IMR-90 (cell line): ENCODE results near the gene ERICH6B. TPM values are rescaled to one million over a fixed set of nuclear protein-coding genes. Genes with fewer than 3 reads are reported as not detected.

Source experiments
- ATAC-seq: fragments of 200-7000 bp; cut with Tn5 transposase; 2 replicates; pipeline ENCODE4 v1.9.1; 2020; ENCODE audit warnings: low read depth, mild to moderate bottlenecking, moderate library complexity
- BruUV-seq: library from RNA; stranded (reverse); fragments of 400-500 nt; replicated peaks from 2 replicates; lab custom pipeline; 2021; lab: Mats Ljungman, UMichigan
- CTCF ChIA-PET: fragments of 300-600 bp; formaldehyde crosslinking; extraction: SDS; loops from one replicate; lab custom pipeline; 2021; ENCODE audit warnings: antibody characterized with exemption; lab: Yijun Ruan, JAX
- POLR2A ChIA-PET: fragments of 300-600 bp; sonication (Branson Sonifier 250); formaldehyde crosslinking; loops from one replicate; lab custom pipeline; 2022; ENCODE audit warnings: antibody characterized with exemption; ENCODE audit not compliant: unreplicated experiment; lab: Charles Lee
- DNase-seq: peaks from one replicate; pipeline ENCODE4 v3.0.0; 2013
- H2AFZ ChIP-seq: replicated peaks from 2 replicates; pipeline ENCODE3; 2013; ENCODE audit warnings: low read length, mild to moderate bottlenecking; ENCODE audit not compliant: poor library complexity
- H2AK5ac ChIP-seq: 2 replicates; pipeline ENCODE4 v1.6.1; 2013; ENCODE audit warnings: low read depth, low read length, inconsistent platforms
- H2AK9ac ChIP-seq: replicated peaks from 2 replicates; pipeline ENCODE3; 2013; ENCODE audit warnings: mild to moderate bottlenecking, low read depth, low read length, moderate library complexity; ENCODE audit not compliant: poor library complexity
- H2BK120ac ChIP-seq: 2 replicates; pipeline ENCODE4 v1.6.1; 2013; ENCODE audit warnings: low read depth, low read length, inconsistent platforms
- H2BK15ac ChIP-seq: 3 replicates; pipeline ENCODE4 v1.6.1; 2013; ENCODE audit warnings: low read depth, low read length, inconsistent platforms
- H2BK20ac ChIP-seq: 2 replicates; pipeline ENCODE4 v1.6.1; 2013; ENCODE audit warnings: low read depth, mild to moderate bottlenecking, inconsistent platforms, low read length, moderate library complexity
- H2BK5ac ChIP-seq: 2 replicates; pipeline ENCODE4 v1.6.1; 2013; ENCODE audit warnings: mild to moderate bottlenecking, low read depth, low read length, inconsistent platforms; ENCODE audit not compliant: poor library complexity, severe bottlenecking
- H3K14ac ChIP-seq: replicated peaks from 2 replicates; pipeline ENCODE4 v1.6.1; 2013; ENCODE audit warnings: low read depth, low read length, inconsistent platforms
- H3K18ac ChIP-seq: 2 replicates; pipeline ENCODE4 v1.6.1; 2013; ENCODE audit warnings: low read depth, low read length, control low read depth
- H3K23ac ChIP-seq: 2 replicates; pipeline ENCODE4 v1.6.1; 2013; ENCODE audit warnings: low read depth, low read length, inconsistent platforms
- H3K27ac ChIP-seq: 2 replicates; pipeline ENCODE4 v1.5.1; 2013; ENCODE audit warnings: mild to moderate bottlenecking, control low read depth, low read length; ENCODE audit not compliant: insufficient read depth
- H3K27me3 ChIP-seq: 2 replicates; pipeline ENCODE4 v1.6.1; 2013; ENCODE audit warnings: low read length; ENCODE audit not compliant: control insufficient read depth, insufficient read depth
- H3K36me3 ChIP-seq: 2 replicates; pipeline ENCODE4 v1.6.1; 2013; ENCODE audit warnings: low read length, mixed read lengths; ENCODE audit not compliant: control insufficient read depth, insufficient read depth
- H3K4ac ChIP-seq: 2 replicates; pipeline ENCODE4 v1.6.1; 2013; ENCODE audit warnings: low read depth, low read length, inconsistent platforms
- H3K4me1 ChIP-seq: 2 replicates; pipeline ENCODE4 v1.6.1; 2013; ENCODE audit warnings: low read length, mixed read lengths; ENCODE audit not compliant: control insufficient read depth, insufficient read depth
- H3K4me2 ChIP-seq: 2 replicates; pipeline ENCODE4 v1.6.1; 2013; ENCODE audit warnings: low read depth, mild to moderate bottlenecking, control low read depth, low read length, moderate library complexity
- H3K4me3 ChIP-seq: 2 replicates; pipeline ENCODE4 v1.5.1; 2013; ENCODE audit warnings: low read depth, mild to moderate bottlenecking, control low read depth, low read length, moderate library complexity; ENCODE audit not compliant: insufficient read depth
- H3K56ac ChIP-seq: 2 replicates; pipeline ENCODE4 v1.6.1; 2013; ENCODE audit warnings: low read length, inconsistent platforms; ENCODE audit not compliant: insufficient read depth; ENCODE audit errors: extremely low read depth
- H3K79me1 ChIP-seq, 2 experiments: 2 replicates each; pipeline ENCODE4 v1.6.1; 2013; ENCODE audit warnings: low read length in 2 of 2, inconsistent platforms in 1 of 2, low read depth in 1 of 2
- H3K9ac ChIP-seq: 2 replicates; pipeline ENCODE4 v1.6.1; 2013; ENCODE audit warnings: low read depth, low read length, control low read depth
- H3K9me1 ChIP-seq: 2 replicates; pipeline ENCODE4 v1.6.1; 2013; ENCODE audit warnings: low read length, inconsistent platforms; ENCODE audit not compliant: insufficient read depth
- H3K9me3 ChIP-seq: 2 replicates; pipeline ENCODE4 v1.6.1; 2013; ENCODE audit warnings: low read length; ENCODE audit not compliant: control insufficient read depth, insufficient read depth
- H4K20me1 ChIP-seq: 2 replicates; pipeline ENCODE4 v1.6.1; 2013; ENCODE audit warnings: low read length, inconsistent platforms; ENCODE audit not compliant: insufficient read depth
- H4K5ac ChIP-seq: 2 replicates; pipeline ENCODE4 v1.6.1; 2013; ENCODE audit warnings: mild to moderate bottlenecking, low read depth, low read length, control low read depth
- H4K8ac ChIP-seq, 2 experiments: 2 replicates each; pipeline ENCODE4 v1.6.1; 2013; ENCODE audit warnings: low read depth in 2 of 2, low read length in 2 of 2, control low read depth in 1 of 2, inconsistent platforms in 1 of 2
- H4K91ac ChIP-seq: 2 replicates; pipeline ENCODE4 v1.6.1; 2013; ENCODE audit warnings: low read depth, low read length, inconsistent platforms; ENCODE audit not compliant: insufficient read depth
- BHLHE40 ChIP-seq: fragments of 150-350 bp; IDR thresholded peaks from 2 replicates; pipeline ENCODE4 v1.6.1; 2016; ENCODE audit warnings: mild to moderate bottlenecking, low read depth, low read length
- CEBPB ChIP-seq: IDR thresholded peaks from 2 replicates; pipeline ENCODE4 v1.6.1; 2012; ENCODE audit warnings: low read depth, low read length, improper control_type of control experiment
- CHD1 ChIP-seq: IDR thresholded peaks from 2 replicates; pipeline ENCODE4 v1.6.1; 2012; ENCODE audit warnings: low read depth, low read length, improper control_type of control experiment
- MAFK ChIP-seq: IDR thresholded peaks from 2 replicates; pipeline ENCODE4 v1.6.1; 2012; ENCODE audit warnings: low read depth, low read length, improper control_type of control experiment
- MAZ ChIP-seq: IDR thresholded peaks from 2 replicates; pipeline ENCODE4 v1.6.1; 2012; ENCODE audit warnings: low read depth, mild to moderate bottlenecking, low read length, improper control_type of control experiment, moderate library complexity, borderline replicate concordance
- SMC3 ChIP-seq: fragments of 150-350 bp; IDR thresholded peaks from 2 replicates; pipeline ENCODE4 v1.6.1; 2016; ENCODE audit warnings: low read depth, mild to moderate bottlenecking, antibody characterized with exemption, low read length, moderate library complexity
- WGBS, 2 experiments: methylation state at CpG; one replicate each; pipeline versions ENCODE4 v1.1.5 to v1.1.7; 2013; ENCODE audit warnings: missing lambda C conversion rate in 2 of 2; ENCODE audit not compliant: insufficient read length in 1 of 2; ENCODE audit errors: extremely low coverage in 2 of 2; 5-methylcytosine and 5-hydroxymethylcytosine counted together
- dilution Hi-C: fragments of 300-500 bp; cut with HindIII; formaldehyde crosslinking; loops from one replicate; pipeline ENCODE4 v1.14.3; 2018; ENCODE audit warnings: low sequenced_read_pairs; ENCODE audit not compliant: unreplicated experiment
- in situ Hi-C: fragments of 300-500 bp; cut with MboI; formaldehyde crosslinking; loops from 3 replicates; pipeline ENCODE4 v1.14.3; 2019; ENCODE audit warnings: low sequenced_read_pairs, inconsistent platforms, mixed read lengths
- intact Hi-C: fragments of 100-400 bp; cut with micrococcal nuclease; formaldehyde crosslinking; loops from 2 replicates; pipeline ENCODE4 v1.10.0; 2022
- polyA plus RNA-seq, 3 experiments: library from polyadenylated mRNA; depleted of rRNA; stranded (reverse); fragments of >200 nt; gene quantifications; 2 replicates each; pipeline ENCODE4 v1.2.3, GENCODE V29; 2012; ENCODE audit warnings: low replicate concordance in 1 of 3
- total RNA-seq: library from RNA; depleted of rRNA; stranded (reverse); fragments of >200 nt; gene quantifications from 2 replicates; pipeline ENCODE4 v1.2.3, GENCODE V29; 2012
- TF ChIP-seq, protein P1 (sequence below): fragments of 150-350 bp; IDR thresholded peaks from 2 replicates; pipeline ENCODE4 v1.6.1; 2016; ENCODE audit warnings: low read depth, mild to moderate bottlenecking, low read length, moderate library complexity, borderline replicate concordance

ERICH6B gene
- total and polyA plus RNA-seq, 2 of the 4 experiments (the other 2 are of a cell fraction), result not detected

DNA sequence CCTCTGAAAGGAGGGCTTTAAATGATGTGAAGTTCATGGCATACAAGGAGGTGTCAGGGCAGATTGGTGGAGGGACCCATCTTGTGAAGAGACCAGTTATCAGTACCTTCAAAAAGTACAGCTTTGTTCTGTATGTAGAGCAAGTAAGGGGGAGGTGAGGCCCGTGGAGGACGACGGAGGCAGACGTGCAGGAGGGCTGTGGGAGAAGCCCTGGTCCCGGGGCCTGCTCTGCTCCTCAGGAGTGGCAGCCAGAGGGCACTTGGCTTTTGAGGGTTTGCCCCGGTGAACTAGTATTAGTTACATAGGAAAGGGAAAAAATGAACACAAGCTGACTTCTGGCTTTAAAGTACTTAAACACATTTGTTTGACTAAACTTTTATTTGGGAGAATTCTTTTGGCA, 108.7 kb downstream of the ERICH6B start:
- H3K27me3 ChIP-seq, result no peaks in the 10 kb centered on the region
- no peak overlapping the region for H3K4ac ChIP-seq
- no peak overlapping the region for H4K8ac ChIP-seq
- ChIA-PET CTCF (no interaction called here), POLR2A (interaction anchor here (0.6 kb wide), 1 partner anchor 13 kb away, joined by 3 read pairs; no protein-coding TSS in a partner anchor)
- H3K23ac ChIP-seq, result no peak overlapping the region
- in situ Hi-C loops, result no loop called here
- no peak overlapping the region for H2AK9ac ChIP-seq
- no peak overlapping the region for H2BK20ac ChIP-seq
- no peak for DNase-seq
- no peak overlapping the region for H2AK5ac ChIP-seq
- no peak overlapping the region for H2BK15ac ChIP-seq
- H2BK5ac ChIP-seq, result no peak overlapping the region
- dilution Hi-C loops, result no loop called here
- H3K4me2 ChIP-seq, result no peak overlapping the region
- H2BK120ac ChIP-seq, result no peak overlapping the region
- TF ChIP-seq, protein P1, sequence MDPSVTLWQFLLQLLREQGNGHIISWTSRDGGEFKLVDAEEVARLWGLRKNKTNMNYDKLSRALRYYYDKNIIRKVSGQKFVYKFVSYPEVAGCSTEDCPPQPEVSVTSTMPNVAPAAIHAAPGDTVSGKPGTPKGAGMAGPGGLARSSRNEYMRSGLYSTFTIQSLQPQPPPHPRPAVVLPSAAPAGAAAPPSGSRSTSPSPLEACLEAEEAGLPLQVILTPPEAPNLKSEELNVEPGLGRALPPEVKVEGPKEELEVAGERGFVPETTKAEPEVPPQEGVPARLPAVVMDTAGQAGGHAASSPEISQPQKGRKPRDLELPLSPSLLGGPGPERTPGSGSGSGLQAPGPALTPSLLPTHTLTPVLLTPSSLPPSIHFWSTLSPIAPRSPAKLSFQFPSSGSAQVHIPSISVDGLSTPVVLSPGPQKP, result no peak
- TF ChIP-seq CHD1, result no peak
- no peak for TF ChIP-seq SMC3
- TF ChIP-seq MAZ, result no peak
- no peak for TF ChIP-seq BHLHE40
- no peak for TF ChIP-seq CEBPB
- no peak for TF ChIP-seq MAFK
- no peak overlapping the region for H3K4me3 ChIP-seq
- H3K36me3 ChIP-seq, result peaks cover 35% of the 10 kb centered on the region
- no TSS peak for BruUV-seq
- H3K4me1 ChIP-seq, result peaks cover 3% of the 10 kb centered on the region; the same call in 1 of the 2 replicates
- no peak overlapping the region for H4K91ac ChIP-seq
- H3K9me1 ChIP-seq, result peaks cover 12% of the 10 kb centered on the region
- no peaks in the 10 kb centered on the region; the same call in 1 of the 2 replicates for H4K20me1 ChIP-seq
- intact Hi-C loops, result no loop called here
- no peak overlapping the region for H3K14ac ChIP-seq
- H4K5ac ChIP-seq, result peak overlapping the region; percentile 36; the same call in 1 of the 2 replicates
- no peak overlapping the region; the same call in 1 of the 2 replicates for H3K18ac ChIP-seq
- H3K9me3 ChIP-seq, result no peaks in the 10 kb centered on the region
- no peak overlapping the region for H3K9ac ChIP-seq
- WGBS, 2 experiments, result 84% methylated on average over 5 of the region's 6 CpGs; no CpG with 5 or more reads in 1 of the 2 experiments
- peaks cover 31 to 47% of the 10 kb centered on the region in 2 experiments for H3K79me1 ChIP-seq
- no peak overlapping the region for H3K56ac ChIP-seq
- H3K27ac ChIP-seq, result peak overlapping the region; percentile 22; the same call in 1 of the 2 replicates
- no peak overlapping the region for H2AFZ ChIP-seq
- no peak for ATAC-seq
